HCT116 (cell line): ENCODE results near the gene RSPO4.

Source experiments
- EGR1 ChIP-seq: IDR thresholded peaks from 2 replicates; pipeline ENCODE4 v1.6.1; 2012; ENCODE audit warnings: low read depth
- EZH2 ChIP-seq: fragments of 200-600 bp; sonication (generic); IDR thresholded peaks from 2 replicates; pipeline ENCODE4 v1.6.1; 2017; ENCODE audit warnings: antibody characterized with exemption, mixed run types
- POLR2A ChIP-seq: IDR thresholded peaks from 2 replicates; pipeline ENCODE4 v1.7.0; 2011; ENCODE audit warnings: borderline replicate concordance; ENCODE audit not compliant: insufficient read depth, insufficient read length; ENCODE audit errors: extremely low read depth
- POLR2AphosphoS5 ChIP-seq: IDR thresholded peaks from 2 replicates; pipeline ENCODE4 v1.6.1; 2011; ENCODE audit warnings: mild to moderate bottlenecking, low read depth, low read length, moderate library complexity
- YY1 ChIP-seq: IDR thresholded peaks from 2 replicates; pipeline ENCODE4 v1.6.1; 2011; ENCODE audit warnings: low read length, low read depth, moderate library complexity, mild to moderate bottlenecking; ENCODE audit not compliant: insufficient replicate concordance; ENCODE audit errors: extremely low read depth
- TF ChIP-seq, protein P1 (sequence below), 3 experiments: fragments of 200-600 bp in 1 of 3; sonication (generic) in 1 of 3; IDR thresholded peaks in 2 of 3; conservative IDR thresholded peaks in 1 of 3; 2 replicates each; pipeline ENCODE4 v1.5.1; 2012 to 2017; ENCODE audit warnings: low read depth in 2 of 3, low read length in 2 of 3, antibody characterized with exemption in 1 of 3, borderline replicate concordance in 1 of 3, control low read depth in 1 of 3, mild to moderate bottlenecking in 1 of 3, mixed read lengths in 1 of 3, mixed run types in 1 of 3, moderate library complexity in 1 of 3; ENCODE audit not compliant: insufficient read depth in 1 of 3

- no peak for TF ChIP-seq EGR1
- no peak for TF ChIP-seq POLR2AphosphoS5
- no peak for TF ChIP-seq POLR2A
- TF ChIP-seq YY1 = no peak
- TF ChIP-seq, protein P1, sequence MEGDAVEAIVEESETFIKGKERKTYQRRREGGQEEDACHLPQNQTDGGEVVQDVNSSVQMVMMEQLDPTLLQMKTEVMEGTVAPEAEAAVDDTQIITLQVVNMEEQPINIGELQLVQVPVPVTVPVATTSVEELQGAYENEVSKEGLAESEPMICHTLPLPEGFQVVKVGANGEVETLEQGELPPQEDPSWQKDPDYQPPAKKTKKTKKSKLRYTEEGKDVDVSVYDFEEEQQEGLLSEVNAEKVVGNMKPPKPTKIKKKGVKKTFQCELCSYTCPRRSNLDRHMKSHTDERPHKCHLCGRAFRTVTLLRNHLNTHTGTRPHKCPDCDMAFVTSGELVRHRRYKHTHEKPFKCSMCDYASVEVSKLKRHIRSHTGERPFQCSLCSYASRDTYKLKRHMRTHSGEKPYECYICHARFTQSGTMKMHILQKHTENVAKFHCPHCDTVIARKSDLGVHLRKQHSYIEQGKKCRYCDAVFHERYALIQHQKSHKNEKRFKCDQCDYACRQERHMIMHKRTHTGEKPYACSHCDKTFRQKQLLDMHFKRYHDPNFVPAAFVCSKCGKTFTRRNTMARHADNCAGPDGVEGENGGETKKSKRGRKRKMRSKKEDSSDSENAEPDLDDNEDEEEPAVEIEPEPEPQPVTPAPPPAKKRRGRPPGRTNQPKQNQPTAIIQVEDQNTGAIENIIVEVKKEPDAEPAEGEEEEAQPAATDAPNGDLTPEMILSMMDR (IDR thresholded peaks at IDR 0.05 in 2 of 3, conservative IDR thresholded peaks at IDR 0.05 in 1 of 3; ENCODE audit: borderline replicate concordance in 1 of 3, insufficient read depth in 1 of 3, low read depth in 2 of 3, low read length in 2 of 3) = no peak
- no peak for TF ChIP-seq EZH2
These were observed 40.3 kb downstream of the RSPO4 start for GRCh38 chr20:961768-962167.
